HG03103 (cell line): ENCODE measurements around the gene DDI1.
"Not testable (repeated sequence)": the region's sequence is repeated elsewhere in the genome, so short reads cannot be mapped to it uniquely, and the experiment has no call there.

Source experiments
- ATAC-seq: cut with Tn5 transposase; IDR thresholded peaks from one replicate; pipeline ENCODE4 v1.9.1; 2021; ENCODE audit warnings: low read depth; ENCODE audit not compliant: unreplicated experiment

The DDI1 gene

DNA sequence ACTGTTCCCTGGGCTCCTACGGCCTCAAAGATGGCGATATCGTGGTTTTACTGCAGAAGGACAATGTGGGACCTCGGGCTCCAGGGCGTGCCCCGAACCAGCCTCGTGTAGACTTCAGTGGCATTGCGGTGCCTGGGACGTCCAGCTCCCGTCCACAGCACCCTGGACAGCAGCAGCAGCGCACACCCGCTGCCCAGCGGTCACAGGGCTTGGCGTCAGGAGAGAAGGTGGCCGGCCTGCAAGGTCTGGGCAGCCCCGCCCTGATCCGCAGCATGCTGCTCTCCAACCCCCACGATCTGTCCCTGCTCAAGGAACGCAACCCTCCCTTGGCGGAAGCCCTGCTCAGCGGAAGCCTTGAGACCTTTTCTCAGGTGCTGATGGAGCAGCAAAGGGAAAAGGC, 555 bp downstream of the DDI1 start:
- ATAC-seq, result no peak

DNA sequence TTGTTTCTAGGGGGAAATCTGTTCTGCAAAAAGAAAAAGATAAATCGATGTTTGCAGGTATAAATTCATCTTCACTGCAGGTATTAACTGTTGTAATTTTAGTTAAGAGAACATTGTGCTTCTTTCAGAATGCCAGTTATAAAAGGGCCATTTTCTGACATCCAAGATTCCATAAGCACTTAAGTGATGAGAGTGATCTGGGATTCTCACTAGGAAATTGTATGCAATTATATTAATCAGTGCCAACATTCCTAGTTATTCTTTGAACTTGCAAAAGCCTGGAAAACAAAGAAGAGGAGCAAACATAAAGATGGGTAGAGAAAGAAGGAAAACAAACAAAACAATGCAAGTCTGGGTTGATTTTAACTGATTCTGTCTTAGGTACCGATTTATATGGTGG, 5.4 kb downstream of the DDI1 start:
- ATAC-seq, result no peak

DNA sequence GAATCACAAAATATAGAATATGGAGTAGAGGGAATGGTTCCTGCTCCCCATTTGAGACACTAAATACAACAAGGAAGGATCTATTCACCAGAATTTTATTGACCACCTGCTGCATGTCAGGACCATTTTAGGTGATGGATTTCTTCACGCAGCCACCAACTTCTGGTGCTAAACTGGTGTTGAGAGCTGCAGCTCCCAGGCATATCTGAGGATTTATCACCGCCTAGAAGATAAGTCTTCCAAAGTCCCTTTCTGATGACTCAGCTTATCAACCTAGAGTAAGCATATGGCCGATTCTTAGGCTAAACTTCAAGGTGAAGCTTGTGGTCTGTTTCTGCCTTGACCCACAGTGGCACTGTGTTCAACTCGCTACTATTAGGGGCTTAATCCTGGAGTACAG, 6.7 kb downstream of the DDI1 start:
- ATAC-seq, result no peak

DNA sequence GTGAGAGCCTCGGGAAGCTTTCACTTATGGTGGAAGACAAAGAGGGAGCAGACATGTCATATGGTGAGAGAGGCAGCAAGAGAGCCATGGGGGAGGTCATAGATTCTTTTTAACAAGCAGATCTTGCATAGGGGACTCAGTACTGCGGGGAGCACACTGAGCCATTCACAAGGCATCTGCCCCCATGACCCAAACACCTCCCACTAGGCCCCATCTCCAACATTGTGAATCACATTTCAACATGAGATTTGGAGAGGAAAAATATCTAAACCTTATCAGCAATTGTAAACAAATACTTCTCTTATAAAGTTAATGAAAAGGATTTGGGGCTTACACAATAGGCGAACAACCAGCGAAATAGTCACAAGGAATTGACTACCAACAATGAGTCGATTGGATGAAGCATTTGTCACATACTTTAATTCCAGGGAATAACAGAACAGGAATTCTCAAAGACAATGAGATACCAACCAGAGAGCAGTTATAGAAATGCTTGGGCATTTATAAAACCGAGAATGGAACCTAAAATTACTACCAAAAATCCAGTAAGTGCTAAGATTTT, 7.3 kb downstream of the DDI1 start:
- ATAC-seq, result no peak

DNA sequence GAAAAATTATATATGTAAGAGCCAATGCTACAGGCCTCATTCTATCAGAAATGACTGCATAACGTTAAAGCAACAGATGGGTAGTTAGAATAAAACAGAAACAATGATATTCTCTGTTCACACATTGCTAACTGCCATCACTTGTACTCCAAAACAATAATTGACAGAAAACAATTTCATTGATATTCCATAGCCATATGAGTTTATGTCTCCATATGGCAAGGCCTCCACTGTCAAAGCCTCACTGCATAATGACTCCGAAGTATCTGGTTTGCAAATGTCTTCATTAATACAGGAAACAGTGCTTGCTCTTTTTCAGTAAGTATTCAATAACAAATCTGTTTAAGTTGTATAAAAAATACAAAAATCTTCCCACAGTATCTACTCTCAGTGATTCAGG, 9.9 kb downstream of the DDI1 start:
- ATAC-seq, result no peak

DNA sequence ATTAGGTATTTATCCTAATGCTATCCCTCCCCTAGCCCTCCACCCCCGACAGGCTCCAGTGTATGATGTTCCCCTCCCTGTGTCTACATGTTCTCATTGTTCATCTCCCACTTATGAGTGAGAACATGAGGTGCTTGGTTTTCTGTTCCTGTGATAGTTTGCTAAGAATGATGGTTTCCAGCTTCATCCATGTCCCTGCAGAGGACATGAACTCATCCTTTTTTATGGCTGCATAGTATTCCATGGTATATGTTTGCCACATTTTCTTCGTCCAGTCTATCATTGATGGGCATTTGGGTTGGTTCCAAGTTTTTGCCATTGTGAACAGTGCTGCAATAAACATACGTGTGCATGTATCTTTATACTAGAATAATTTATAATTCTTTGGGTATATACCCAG, 10.4 kb downstream of the DDI1 start:
- ATAC-seq, result not testable (repeated sequence)

DNA sequence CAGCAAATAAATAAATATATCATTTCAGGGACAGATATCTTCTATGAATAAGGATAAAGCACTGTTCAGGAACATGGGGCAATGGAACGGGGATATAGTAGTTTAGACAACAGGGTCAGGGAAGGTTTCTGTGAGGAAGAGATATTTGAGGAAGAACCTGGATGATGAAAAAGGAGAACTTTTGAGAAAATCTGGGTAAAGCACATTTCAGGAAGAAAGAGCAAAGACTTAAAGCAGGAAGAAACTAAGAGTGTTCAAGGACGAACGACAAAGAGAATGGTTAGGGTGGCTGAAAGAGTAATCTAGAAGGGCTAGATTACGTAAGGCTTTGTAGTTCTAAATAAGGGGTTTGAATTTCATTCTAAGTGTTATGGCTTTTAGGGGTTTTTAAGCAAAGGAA, 12.7 kb downstream of the DDI1 start:
- ATAC-seq, result no peak

DNA sequence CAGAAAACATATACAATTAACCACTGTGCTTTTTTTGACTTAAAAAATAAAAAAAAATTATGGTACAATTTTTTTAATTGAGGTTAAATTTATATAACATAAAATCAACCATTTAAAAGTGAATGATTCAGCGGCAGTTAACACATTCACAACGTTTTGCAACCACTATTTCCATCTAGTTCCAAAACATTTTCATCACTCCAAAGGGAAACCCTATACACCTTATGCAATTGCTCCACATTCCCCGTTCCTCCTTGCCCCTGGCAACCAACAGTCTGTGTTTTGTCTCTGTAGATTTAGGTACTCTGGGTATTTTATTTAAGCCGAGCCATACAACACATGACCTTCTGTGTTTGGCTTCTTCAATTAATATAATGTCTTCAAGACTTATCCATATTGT, 15.3 kb downstream of the DDI1 start:
- no peak for ATAC-seq

DNA sequence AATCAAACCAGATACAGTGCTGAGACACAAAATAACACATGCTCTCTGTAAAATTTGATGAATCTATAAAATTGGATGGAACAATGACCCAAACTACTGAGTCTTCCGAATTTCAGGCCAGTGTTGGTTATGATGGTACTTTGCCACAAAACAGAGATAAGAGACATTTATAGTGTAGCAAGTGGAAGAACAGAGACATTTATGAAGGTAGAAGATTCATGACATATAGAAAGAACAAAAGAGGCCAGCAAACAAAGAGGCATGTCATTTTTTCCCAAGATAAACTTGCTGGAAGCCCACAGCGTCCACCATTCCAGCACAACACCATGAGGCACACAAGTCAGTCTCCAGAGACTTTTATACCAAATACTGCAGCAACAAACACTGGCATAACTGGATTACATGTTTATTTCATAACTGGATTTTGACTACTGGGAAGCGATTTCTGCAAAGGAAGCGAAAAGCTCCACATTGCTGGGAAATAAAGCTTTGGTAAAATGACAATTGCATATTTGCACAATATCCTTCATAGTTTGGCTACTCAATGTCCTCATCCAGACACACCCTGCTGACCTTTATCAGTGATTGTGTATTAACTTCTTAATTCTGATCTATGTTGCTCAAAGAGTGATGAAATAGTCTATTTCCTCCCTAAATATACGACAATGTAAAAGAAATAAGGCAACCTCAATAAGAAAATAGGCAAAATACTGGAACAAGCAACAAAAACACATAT, 17.5 kb downstream of the DDI1 start:
- ATAC-seq, result no peak

DNA sequence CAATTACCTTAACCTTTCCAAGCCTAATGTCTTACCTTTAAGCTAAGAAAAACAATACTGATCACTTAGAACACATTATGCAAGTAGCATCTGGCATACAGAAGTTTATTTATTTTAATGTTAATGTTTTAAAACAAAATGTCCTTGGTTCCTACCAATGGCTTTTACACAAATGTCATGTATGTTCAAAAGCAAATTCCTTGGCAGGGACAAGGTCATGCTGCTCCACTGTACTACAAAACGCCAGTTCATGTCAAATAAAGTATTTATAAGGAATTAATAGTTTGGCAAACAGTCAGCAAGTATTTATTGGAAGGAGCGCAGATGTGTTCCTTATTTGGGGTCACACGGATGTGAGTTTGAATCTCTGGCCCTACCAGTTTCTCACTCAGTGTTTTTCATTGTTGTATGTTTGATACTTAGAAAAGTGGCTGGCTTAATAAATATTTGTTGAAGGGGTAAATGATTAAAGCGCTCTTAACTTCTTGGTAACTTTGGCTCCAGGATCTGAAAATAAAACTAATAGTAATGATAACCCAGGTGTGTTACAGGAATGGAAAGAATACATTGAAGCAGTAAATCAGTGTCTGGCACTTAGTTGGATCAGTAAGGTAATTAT, 18.6 kb downstream of the DDI1 start:
- no peak for ATAC-seq

DNA sequence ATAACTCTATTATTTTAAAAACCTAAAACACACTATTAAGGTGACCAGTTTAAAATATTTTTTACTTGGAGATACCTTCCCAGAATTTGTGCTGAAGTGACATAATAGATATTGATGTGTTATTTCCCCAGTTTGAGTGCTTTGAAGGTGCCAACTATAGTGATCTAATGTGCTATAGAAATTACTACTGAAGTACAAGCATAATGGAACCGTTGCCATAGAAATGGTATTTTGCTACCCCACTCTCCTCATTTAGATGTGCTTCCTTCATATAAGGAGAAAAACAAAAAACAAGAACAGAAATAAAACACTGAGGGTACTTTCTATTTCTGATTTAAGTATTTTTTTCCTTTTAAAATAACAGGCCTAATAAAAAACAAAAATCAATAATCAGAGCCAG, 19.2 kb downstream of the DDI1 start:
- ATAC-seq, result no peak

DNA sequence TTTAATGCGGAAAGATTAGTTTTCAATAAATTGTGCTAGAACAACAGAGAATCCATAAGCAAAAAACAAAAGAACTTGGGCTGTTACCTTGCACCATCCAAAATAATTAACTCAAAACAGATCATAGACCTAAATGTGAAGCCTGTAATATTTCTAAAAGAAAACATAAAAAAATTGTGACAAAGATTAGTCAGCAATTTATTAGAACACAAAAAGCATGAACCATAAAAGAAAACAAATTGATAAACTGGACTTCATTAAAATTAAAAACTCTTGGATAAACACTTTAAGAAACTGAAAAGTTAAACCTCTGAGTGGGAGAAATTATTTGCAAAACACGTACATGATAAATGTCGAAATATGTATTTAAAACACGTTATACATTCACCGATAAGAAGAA, 21.5 kb downstream of the DDI1 start:
- no peak for ATAC-seq

DNA sequence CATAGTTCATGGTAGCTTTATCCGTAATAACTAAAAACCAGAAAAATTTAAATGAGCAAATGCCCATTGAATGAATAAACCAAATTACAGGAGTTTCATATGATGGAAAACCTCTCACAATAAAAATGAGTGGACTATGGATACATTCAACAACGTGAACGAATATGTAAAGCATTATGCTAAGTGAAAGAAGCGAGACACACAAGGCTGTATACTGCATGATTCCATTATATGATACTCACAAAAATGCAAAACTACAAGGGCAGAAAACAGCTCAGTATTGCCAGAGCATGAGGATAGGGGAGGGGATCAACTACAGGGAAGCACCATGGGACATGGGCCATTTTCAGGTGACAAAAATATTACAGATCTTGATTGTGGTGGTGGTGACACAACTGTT, 22.2 kb downstream of the DDI1 start:
- no peak for ATAC-seq

DNA sequence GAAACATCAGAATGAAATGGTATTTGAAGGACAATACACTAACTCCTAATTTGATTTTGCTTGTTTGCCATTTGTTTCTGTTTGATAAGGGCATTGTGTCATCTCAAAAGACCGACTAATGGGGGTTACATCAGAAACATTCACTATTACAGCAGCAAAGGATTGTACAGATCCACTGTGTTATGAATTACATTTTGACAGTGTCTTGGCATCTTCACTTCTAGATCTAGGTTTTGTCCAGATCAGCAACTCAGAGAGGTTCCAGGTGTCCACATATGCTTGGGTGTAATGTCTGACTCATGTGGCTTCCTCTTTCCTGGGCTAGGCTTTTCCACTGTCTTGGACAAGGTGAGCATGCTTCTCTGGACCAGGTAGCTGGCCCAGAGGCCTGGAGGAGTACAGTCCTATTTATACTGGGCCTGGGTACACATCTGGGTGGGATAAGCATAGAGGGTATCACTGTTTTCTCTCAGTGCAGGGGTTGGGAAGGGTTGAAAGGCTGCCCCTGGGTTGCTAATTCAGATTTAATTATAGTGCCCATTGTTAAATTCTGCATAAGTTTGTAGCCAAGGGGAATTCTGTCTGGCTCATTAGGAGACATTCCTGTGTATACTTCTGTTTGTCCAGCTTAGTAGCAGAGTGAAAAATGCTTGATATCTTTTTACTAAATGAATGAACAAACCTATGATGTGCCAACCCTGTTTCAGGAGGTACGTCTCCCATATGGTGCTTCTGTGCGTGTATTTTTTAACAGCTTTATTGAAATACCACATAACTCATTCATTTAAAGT, 23.8 kb downstream of the DDI1 start:
- no peak for ATAC-seq

DNA sequence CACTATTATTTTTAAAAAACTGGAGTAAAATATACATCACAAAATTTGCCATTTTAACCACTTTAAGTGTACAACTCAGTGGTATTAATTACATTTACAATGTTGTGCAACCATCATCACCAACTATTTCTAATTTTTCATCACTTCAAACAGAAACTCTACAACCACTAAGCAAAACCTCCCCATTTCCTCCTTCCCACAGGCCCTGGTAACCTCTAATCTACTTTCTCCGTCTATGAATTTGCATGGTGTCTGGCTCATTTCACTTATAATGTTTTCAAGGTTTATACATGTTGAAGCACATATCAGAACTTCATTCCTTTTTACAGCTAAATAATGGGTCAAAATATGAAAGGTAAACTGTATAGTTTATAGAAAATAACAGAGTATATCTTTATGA, 24.4 kb downstream of the DDI1 start:
- ATAC-seq, result no peak

DNA sequence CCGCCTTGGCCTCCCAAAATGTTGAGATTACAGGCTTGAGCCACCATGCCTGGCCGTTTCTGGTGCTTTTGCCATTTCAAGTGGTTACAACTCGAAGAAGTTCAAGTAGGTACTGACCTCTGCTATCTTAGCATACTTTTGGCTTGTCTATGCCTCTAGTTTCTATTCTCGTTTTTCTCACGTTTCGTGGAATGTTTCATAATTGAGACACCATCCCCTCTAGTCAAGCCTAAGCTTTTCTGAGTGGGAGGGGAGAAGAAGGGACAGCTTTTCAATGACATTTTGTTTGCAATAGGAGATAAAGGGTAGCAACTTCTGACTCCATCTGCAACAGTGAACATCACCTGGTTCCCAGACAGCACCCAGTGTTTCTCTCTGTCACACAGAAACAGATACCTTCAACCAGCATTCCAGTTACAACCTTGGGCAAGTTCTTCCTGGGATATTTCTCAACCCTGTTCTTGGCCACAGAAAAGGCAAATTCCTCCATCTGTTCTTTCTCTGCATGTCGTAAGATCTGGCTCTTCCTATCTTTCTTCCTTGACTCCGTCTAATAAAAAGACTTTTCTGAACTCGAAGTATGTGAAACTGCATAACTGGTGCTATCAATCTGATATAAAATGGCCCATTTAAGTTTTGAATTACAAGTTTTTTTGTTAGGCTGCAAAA, 25.5 kb downstream of the DDI1 start:
- ATAC-seq, result no peak

DNA sequence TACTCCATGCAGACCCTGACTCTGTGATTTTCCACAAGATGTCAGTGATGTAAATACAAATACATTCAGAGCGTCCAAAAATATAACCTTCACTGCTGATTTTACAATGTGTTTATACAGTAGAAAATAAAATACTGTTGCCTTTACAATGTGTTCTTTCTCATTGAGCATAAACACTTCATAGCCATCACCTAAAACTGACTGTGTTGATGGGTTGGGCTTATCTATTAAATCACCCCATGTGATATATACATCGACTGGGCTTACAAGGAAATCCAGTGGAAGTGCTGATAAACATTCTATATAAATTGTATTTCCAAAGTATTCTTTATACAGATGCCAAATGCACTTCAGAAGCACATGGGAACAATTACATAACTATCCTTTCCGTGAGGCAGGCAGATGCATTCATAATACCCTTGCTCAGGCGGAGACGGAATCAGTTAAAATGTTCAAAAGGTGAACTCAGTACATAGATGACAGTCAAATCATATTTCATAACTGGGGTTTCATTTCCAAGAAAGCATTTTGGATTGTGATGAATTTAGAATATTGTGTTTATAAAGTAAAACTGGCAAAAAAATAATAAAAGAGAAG, 27.7 kb downstream of the DDI1 start:
- no peak for ATAC-seq

DNA sequence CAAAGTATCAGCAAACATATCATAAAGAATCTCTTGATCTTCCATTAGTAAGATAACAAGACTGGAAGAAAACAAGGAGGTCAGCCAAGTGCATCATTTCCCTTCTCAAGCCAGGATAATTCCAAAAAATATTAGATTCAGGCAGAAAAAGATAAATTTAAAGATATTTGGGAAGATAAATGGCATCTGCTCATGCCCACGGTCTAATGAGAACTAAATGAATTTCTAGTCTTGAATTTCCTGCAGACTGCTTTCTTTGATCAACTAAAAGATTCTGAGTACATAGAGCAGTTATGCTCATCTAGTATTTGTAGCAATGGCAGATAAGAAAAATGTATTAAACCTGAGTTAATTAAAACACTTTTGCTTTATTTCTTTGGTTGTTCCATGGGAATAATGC, 31.1 kb downstream of the DDI1 start:
- ATAC-seq, result no peak

DNA sequence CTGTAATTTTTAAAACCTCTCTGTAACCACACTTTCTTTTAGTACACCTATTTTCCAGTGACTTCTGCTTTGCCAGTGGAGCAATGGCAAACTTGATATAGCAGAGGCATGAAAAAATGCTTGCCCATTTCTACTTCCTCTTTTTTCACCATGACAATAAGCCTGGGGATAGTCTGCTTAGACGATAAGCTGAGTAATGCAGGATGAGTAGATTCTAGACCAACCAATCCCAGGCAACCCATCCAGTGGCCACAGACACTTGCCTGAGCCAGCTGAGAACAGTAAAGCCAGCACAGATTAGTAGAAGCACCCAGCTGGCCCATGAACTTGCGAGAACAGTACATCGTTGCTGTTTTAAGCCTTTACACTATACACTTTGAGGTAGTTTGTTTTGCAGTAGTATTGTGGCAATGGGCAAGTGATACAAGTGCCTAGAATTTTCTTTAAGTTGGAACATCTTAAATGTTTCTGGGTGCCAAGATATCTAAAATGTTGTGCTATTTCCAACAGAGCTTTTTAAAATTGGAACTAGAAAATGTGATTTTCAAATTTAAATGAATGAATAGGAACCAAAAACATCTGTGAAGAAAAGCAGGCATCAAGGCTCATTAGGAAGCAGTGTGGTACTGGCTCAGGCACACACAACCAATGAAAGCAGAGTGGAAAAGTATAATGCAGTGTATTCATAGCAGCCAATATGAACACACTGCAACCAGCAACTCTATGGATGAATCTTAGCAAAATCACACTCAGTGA, 37.7 kb downstream of the DDI1 start:
- peak; percentile 94 for ATAC-seq

DNA sequence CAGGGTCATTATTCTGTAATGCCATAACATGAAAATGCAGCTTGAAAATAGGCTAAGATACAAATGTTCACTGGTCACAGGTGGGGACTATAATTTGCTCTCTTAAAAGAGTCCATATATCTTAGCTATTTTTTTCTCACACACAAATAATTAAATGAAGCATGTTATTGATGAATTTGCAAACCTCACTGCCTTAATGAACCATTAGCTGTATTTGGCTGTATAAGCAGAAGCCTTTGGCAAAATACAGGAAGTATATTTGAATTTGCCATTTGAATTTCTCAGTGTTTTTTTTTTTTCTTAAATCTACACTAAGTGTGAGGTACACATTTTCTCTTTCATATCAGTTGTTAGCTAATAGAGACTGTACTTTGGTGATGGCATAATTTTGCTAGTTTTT, 38.7 kb downstream of the DDI1 start:
- ATAC-seq, result no peak
